Choroid plexus epithelial cell (primary cell): ENCODE data around the gene HOXD4.

ENCODE experiments used
- DNase-seq: peaks from one replicate; pipeline ENCODE4 v3.0.0-alpha.2; 2010; ENCODE audit warnings: low read depth
- H3K4me3 ChIP-seq: 2 replicates; pipeline ENCODE4 v1.5.1; 2011; ENCODE audit warnings: low read depth, mild to moderate bottlenecking, control low read depth, low read length, moderate library complexity
- TF ChIP-seq, protein P1 (sequence below): conservative IDR thresholded peaks from 2 replicates; pipeline ENCODE4 v1.5.1; 2011; ENCODE audit warnings: low read depth, mild to moderate bottlenecking, control low read depth, inconsistent platforms, low read length, moderate library complexity

The HOXD4 gene

DNA sequence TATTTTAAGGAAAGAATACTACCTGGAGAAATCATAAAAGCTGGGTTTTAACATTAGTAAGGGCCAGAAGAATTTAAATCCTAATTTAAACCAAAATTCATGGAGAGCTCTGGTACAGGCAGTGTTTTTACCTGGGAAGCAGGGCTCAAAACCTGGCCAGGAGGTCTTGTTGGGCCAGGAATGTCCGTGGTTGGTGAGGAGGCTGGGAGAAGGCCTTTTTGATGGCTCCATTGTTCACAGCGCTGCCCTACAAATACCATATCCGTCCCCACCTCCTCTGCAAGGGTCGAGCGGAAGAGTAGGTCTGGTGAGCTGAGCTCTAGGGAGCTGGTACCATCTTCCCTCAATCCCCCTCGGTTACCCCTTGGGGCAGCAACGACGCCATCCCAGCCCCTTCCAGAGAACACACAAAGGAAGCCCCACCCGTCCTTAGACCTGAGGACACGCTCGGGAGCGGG, 26.3 kb downstream of the HOXD4 start:
- DNase-seq: no peak
- TF ChIP-seq, protein P1, sequence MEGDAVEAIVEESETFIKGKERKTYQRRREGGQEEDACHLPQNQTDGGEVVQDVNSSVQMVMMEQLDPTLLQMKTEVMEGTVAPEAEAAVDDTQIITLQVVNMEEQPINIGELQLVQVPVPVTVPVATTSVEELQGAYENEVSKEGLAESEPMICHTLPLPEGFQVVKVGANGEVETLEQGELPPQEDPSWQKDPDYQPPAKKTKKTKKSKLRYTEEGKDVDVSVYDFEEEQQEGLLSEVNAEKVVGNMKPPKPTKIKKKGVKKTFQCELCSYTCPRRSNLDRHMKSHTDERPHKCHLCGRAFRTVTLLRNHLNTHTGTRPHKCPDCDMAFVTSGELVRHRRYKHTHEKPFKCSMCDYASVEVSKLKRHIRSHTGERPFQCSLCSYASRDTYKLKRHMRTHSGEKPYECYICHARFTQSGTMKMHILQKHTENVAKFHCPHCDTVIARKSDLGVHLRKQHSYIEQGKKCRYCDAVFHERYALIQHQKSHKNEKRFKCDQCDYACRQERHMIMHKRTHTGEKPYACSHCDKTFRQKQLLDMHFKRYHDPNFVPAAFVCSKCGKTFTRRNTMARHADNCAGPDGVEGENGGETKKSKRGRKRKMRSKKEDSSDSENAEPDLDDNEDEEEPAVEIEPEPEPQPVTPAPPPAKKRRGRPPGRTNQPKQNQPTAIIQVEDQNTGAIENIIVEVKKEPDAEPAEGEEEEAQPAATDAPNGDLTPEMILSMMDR: no peak
- no peak overlapping the region for H3K4me3 ChIP-seq

DNA sequence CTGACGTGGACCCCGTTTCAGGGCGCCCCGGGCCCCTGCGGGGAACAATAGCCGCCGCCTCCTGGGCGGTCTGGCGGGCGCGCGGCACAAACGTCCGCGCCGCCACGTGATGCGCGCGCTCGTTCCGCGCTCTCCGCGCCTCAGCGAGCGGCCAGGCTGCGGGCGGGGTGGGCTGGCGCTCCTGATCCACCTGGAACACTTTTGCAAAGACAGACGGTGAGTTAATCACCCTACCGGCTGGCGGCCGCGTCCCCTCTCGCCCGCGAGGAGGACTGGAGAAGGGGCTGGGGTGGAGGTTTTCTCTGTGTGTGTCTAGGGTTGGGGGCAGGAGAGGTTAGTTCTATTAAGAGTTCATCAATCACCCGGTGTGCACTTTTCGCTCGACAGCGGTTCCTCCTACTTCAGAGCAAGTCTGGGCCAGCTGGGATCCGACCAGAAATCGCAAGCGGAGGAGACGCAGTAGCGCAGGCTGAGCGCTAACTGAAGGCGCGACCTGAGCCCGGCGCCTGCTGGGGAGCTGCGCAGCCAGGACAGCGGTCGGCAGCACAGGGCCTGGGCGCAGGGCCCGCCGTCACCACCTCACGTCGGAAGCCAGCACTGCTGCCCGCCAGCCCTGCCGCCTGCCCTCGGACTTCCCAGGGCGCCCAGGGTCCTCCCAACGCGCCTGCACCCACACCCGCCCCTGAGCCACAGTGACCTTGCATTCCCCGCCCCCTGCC, 26.8 kb downstream of the HOXD4 start:
- DNase-seq: no peak
- TF ChIP-seq, protein P1: no peak
- H3K4me3 ChIP-seq: no peak overlapping the region

DNA sequence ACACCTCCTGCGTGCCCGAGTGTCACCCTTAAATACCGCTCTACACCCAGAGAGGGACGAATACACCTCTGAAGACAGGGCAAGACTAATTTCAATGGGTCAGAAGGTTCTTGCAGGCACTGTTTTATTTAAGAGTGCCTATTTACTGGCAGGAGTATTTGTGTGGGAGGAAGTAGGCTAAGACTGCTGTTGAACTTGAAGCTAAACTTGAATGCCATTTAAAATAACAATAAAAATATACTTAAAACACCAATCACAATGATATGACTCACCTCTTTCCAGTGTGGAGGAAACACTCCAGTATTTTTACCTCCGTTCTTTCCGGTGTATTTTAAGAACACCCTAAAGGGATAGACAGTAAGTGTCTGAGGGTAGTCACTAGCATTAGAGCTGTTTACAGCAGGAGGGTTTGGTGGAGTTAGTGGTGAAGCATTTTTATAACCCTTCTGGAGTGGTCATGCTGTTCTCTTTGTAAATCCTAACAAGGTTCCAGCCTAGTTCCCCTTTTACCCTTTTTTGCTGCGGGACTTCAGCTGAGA, 27.5 kb downstream of the HOXD4 start:
- H3K4me3 ChIP-seq: no peak overlapping the region

DNA sequence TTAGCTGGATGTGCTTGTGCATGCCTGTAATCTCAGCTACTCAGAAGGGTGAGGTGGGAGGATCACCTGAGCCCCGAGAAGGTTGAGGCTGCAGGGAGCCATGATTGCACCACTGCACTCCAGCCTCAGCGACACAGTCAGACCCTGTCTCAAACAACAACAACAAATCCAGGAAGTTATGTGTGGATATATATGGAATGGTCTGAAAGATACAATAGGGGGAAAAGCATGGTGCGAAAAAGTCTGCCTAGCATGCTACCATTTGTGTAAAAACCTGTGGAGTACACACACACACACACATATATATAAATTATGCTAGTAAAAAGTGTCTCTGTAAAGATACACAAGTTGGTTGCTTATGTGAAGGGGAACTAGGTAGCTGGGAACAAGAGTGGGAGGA, 30.2 kb downstream of the HOXD4 start:
- DNase-seq: no peak
- H3K4me3 ChIP-seq: no peak overlapping the region
- TF ChIP-seq, protein P1: no peak

More for the DNA sequence above, 27.5 kb downstream of the HOXD4 start:
- TF ChIP-seq, protein P1: no peak
- DNase-seq: no peak

DNA sequence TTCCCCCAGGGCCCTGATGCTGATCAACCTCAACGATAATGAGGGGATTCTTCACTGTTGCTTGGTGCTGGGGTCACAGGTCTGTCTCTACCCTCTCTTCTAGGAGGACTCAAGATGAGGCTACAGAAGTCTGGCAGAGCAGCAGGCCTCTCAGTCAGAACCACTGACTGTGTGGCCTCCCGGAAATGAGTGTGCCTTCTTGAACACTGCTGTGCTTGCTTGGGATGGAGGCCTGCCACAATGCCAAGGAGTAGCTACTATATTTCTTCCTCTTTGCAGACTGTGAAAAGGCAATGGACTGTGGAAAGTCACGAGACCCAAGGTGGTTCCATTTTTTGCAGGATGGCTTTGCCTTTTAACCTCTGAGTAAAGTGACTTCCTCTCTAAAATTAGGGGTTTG, 31.3 kb downstream of the HOXD4 start:
- DNase-seq: no peak
- H3K4me3 ChIP-seq: no peak overlapping the region
- TF ChIP-seq, protein P1: no peak

DNA sequence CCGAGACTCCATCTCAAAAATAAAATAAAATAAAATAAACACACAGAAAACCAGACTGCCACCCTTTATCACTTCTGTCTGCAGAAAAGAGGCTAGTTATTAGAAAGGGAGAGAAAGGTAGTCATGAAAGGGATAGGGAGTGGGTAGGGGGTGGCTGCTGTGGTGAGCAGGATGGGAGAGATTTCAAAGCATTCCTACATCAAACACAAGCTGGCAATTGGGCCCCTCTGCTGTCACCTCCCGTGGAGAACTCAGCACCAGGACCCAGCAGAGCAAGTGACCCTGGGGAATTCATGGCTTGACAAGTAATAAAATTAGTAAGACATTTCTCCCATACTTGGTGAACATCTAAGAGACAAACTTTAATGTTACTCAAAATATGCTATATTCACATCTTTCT, 33.4 kb downstream of the HOXD4 start:
- TF ChIP-seq, protein P1: no peak
- no peak for DNase-seq
- H3K4me3 ChIP-seq: no peak overlapping the region

DNA sequence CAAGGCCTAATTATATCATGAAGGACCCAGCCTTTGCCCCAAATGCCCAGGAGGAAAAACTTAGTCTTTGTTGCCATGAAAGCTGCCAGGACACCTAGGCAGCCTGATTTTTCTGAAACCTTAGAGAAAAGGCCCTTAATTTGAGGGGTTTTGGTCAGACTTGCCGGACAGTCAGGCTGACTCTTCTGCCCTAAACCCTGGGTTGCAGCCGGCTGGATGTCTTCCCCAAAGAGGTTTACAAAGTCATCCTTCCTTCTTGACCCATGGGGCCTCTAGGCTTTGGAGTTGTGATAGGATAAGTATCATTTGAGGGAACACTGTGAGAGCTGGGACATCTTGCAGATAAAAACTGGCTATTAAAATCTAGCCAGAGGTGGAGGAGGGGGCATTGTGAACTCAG, 34.7 kb downstream of the HOXD4 start:
- TF ChIP-seq, protein P1: no peak
- no peak for DNase-seq
- H3K4me3 ChIP-seq: no peak overlapping the region
